PC-9 (cell line): ENCODE data around the gene SPTSSB. TPM values are rescaled to one million over a fixed set of nuclear protein-coding genes. Genes with fewer than 3 reads are reported as not detected.

ENCODE experiments used
- BruUV-seq: library from RNA; stranded (reverse); fragments of 400-500 nt; replicated peaks from 2 replicates; lab custom pipeline; 2021; lab: Mats Ljungman, UMichigan
- CTCF ChIA-PET: fragments of 300-600 bp; sonication (Branson Sonifier 250); formaldehyde crosslinking; loops from one replicate; lab custom pipeline; 2022; ENCODE audit warnings: antibody characterized with exemption; lab: Charles Lee
- POLR2A ChIA-PET: fragments of 300-600 bp; sonication (Branson Sonifier 250); formaldehyde crosslinking; loops from one replicate; lab custom pipeline; 2022; ENCODE audit warnings: antibody characterized with exemption; ENCODE audit not compliant: unreplicated experiment; lab: Charles Lee
- DNase-seq, 2 experiments: peaks; one replicate each; pipeline versions ENCODE4 v3.0.0 to v3.0.0-alpha.2; 2015 to 2022; ENCODE audit warnings: mixed read lengths in 1 of 2
- H2AFZ ChIP-seq: fragments of 200-600 bp; sonication (generic); 2 replicates; pipeline ENCODE4 v1.8.1; 2017; ENCODE audit warnings: antibody characterized with exemption
- H3F3A ChIP-seq: fragments of 200-600 bp; sonication (generic); 2 replicates; pipeline ENCODE4 v1.8.1; 2017; ENCODE audit warnings: antibody characterized with exemption, mild to moderate bottlenecking, low read depth; ENCODE audit not compliant: insufficient read depth
- H3K27ac ChIP-seq: fragments of 200-600 bp; sonication (generic); 2 replicates; pipeline ENCODE4 v1.6.1; 2016; ENCODE audit warnings: mixed run types
- H3K27me3 ChIP-seq: fragments of 200-600 bp; sonication (generic); 2 replicates; pipeline ENCODE4 v1.6.1; 2016; ENCODE audit warnings: low read depth, mixed run types; ENCODE audit not compliant: insufficient read depth
- H3K36me3 ChIP-seq: fragments of 200-600 bp; sonication (generic); 2 replicates; pipeline ENCODE4 v1.6.1; 2016; ENCODE audit warnings: low read depth, mixed run types
- H3K4me1 ChIP-seq: fragments of 200-600 bp; sonication (generic); replicated peaks from 2 replicates; pipeline ENCODE4 v1.6.1; 2016; ENCODE audit warnings: mixed run types; ENCODE audit not compliant: insufficient read depth
- H3K4me2 ChIP-seq: fragments of 200-600 bp; sonication (generic); 2 replicates; pipeline ENCODE4 v1.6.1; 2017; ENCODE audit warnings: mixed run types
- H3K4me3 ChIP-seq: fragments of 200-600 bp; sonication (generic); 2 replicates; pipeline ENCODE4 v1.6.1; 2016; ENCODE audit warnings: mixed run types
- H3K79me2 ChIP-seq: fragments of 200-600 bp; sonication (generic); 2 replicates; pipeline ENCODE4 v1.6.1; 2017; ENCODE audit warnings: low read depth, mixed run types
- H3K9me2 ChIP-seq: fragments of 200-600 bp; sonication (generic); 2 replicates; pipeline ENCODE4 v1.8.1; 2017; ENCODE audit warnings: mild to moderate bottlenecking; ENCODE audit not compliant: insufficient read depth
- H3K9me3 ChIP-seq: fragments of 200-600 bp; sonication (generic); 2 replicates; pipeline ENCODE4 v1.8.1; 2016; ENCODE audit warnings: low read depth; ENCODE audit not compliant: insufficient read depth
- H4K20me1 ChIP-seq: fragments of 200-600 bp; sonication (generic); 2 replicates; pipeline ENCODE4 v1.8.1; 2017; ENCODE audit not compliant: insufficient read depth
- EZH2 ChIP-seq: fragments of 200-600 bp; sonication (generic); IDR thresholded peaks from 2 replicates; pipeline ENCODE4 v1.8.0; 2017; ENCODE audit warnings: antibody characterized with exemption, low read depth
- intact Hi-C: fragments of 100-400 bp; cut with micrococcal nuclease; formaldehyde crosslinking; loops from one replicate; pipeline ENCODE4 v1.10.0; 2022; ENCODE audit not compliant: unreplicated experiment
- total RNA-seq: library from RNA; stranded (reverse); gene quantifications from 2 replicates; pipeline ENCODE4 v1.2.3, GENCODE V29; 2021
- TF ChIP-seq, protein P1 (sequence below): fragments of 200-600 bp; sonication (generic); conservative IDR thresholded peaks from 2 replicates; pipeline ENCODE4 v1.6.1; 2017; ENCODE audit warnings: mixed run types, antibody characterized with exemption, mild to moderate bottlenecking, moderate library complexity

The SPTSSB gene
- total RNA-seq, 1 experiment from 2014 or later = 4.0 TPM

DNA sequence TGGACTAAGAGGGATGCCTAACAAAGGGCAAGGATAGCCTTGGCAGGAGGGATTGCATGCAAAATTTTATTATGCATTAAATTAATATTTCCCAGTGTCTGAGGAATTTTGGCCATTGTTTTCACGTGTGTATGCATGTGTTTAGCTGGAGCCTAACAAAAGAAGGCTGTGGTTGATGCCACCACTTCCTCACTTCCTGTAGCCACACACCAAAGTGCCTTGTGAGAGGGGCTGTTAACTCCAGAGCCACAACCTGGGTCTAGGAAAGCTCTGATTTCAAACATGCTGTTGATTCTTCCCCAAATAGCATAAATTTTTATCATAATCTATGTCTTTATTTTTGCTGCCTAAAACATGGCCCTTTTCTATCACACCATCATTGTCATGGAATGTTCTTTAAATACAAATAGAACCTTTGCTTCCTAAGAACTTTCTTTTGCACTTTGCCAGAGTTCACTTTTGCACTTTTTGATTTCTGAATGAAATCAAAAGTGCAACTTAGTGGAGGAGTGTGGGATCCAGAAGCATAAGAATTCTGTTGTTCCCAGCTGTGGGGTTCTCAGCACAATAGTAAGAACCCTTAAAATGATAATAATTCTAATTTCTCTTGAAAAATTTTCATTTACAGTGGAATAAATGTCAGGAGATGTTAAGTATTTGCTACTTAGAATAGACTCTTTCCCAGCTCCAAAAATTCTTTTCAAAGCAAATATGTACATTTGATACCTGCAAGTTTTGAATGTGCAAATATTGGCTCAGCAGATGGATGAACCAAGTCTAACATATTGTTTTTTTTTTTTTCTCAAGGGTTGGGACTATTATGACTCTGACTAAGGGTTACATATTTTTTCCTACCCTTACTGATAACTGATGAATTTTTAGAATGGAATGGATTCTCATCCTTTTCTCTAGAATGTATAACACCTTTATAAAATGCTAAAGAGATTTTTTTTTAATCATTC, 35.6 kb upstream of the SPTSSB start:
- Histone ChIP-seq H3K27ac (no peak overlapping the region), H3K9me2 (no peaks in the 10 kb centered on the region), H3K9me3 (peaks cover 8% of the 10 kb centered on the region; the same call in 1 of the 2 replicates), H3K4me2 (no peak overlapping the region), H3K79me2 (no peaks in the 10 kb centered on the region), H2AFZ (no peak overlapping the region), H3K4me1 (peaks cover 7% of the 10 kb centered on the region), H3K4me3 (no peak overlapping the region), H3F3A (peaks cover 6% of the 10 kb centered on the region; the same call in 1 of the 2 replicates), H3K36me3 (no peaks in the 10 kb centered on the region), H4K20me1 (no peaks in the 10 kb centered on the region), H3K27me3 (no peaks in the 10 kb centered on the region)
- ChIA-PET CTCF (interaction anchor here (0.6 kb wide), 2 partner anchors 92 to 932 kb away, joined by 3 to 8 read pairs; no protein-coding TSS in a partner anchor), POLR2A (no interaction called here)
- TF ChIP-seq, protein P1, sequence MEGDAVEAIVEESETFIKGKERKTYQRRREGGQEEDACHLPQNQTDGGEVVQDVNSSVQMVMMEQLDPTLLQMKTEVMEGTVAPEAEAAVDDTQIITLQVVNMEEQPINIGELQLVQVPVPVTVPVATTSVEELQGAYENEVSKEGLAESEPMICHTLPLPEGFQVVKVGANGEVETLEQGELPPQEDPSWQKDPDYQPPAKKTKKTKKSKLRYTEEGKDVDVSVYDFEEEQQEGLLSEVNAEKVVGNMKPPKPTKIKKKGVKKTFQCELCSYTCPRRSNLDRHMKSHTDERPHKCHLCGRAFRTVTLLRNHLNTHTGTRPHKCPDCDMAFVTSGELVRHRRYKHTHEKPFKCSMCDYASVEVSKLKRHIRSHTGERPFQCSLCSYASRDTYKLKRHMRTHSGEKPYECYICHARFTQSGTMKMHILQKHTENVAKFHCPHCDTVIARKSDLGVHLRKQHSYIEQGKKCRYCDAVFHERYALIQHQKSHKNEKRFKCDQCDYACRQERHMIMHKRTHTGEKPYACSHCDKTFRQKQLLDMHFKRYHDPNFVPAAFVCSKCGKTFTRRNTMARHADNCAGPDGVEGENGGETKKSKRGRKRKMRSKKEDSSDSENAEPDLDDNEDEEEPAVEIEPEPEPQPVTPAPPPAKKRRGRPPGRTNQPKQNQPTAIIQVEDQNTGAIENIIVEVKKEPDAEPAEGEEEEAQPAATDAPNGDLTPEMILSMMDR = no peak
- no peak for TF ChIP-seq EZH2
- DNase-seq = no peak
- no TSS peak for BruUV-seq
- intact Hi-C loops = loop anchor here (5.0 kb wide), 1 partner anchor 35 kb away; the partner anchor contains the start of gene SPTSSB

DNA sequence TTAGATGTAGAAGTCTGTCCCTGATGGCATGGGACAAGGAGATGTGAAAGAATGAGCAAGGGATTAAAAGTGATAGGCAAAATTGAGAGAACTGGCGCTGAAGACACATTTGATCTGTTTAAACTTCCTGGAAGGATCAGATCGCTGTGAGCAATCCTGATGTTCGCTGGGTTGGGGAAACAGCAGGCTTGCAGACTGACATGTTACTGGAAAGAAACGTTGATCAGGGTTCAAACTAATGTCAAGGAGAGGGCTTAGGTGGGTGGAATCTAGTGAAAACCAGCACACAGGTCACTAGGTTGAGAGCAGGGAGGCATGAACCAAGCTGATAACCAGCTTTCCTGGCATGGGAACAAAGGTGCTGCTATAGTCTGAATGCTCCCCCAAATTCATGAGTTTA, 34.5 kb upstream of the SPTSSB start:
- Histone ChIP-seq H4K20me1 (no peaks in the 10 kb centered on the region), H3K27me3 (no peaks in the 10 kb centered on the region), H2AFZ (no peak overlapping the region), H3K36me3 (no peaks in the 10 kb centered on the region), H3K9me2 (no peaks in the 10 kb centered on the region), H3K4me3 (no peak overlapping the region), H3F3A (no peaks in the 10 kb centered on the region), H3K4me2 (no peak overlapping the region), H3K27ac (no peak overlapping the region), H3K9me3 (peaks cover 8% of the 10 kb centered on the region; the same call in 1 of the 2 replicates), H3K79me2 (no peaks in the 10 kb centered on the region), H3K4me1 (no peaks in the 10 kb centered on the region)
- BruUV-seq = no TSS peak
- no peak for DNase-seq
- ChIA-PET POLR2A (no interaction called here), CTCF (no interaction called here)
- intact Hi-C loops = loop anchor here (5.0 kb wide), 1 partner anchor 34 kb away; the partner anchor contains the start of gene SPTSSB
- no peak for TF ChIP-seq EZH2
- TF ChIP-seq, protein P1 = no peak

DNA sequence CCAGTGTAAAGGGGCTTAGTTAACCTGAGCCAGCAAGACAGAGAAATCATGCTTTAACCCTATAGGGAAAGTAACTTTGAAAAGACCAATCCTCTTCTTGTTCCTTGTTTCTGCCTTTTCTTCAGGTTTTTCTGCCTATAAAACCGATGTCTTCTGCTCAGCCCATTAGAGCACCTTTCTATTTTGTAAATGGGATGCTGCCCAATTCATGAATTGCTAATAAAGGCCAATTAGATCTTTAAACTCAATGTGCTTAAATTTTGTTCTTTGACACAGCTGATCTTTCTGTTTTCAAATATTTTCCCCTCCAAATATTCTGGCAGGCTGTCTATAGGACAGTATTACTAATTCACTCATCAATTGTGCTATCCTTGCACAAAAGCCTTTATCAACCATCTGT, 33.8 kb upstream of the SPTSSB start:
- no peaks in the 10 kb centered on the region for H3K9me2 ChIP-seq
- no peaks in the 10 kb centered on the region for H3K27me3 ChIP-seq
- intact Hi-C loops = loop anchor here (5.0 kb wide), 1 partner anchor 33 kb away; the partner anchor contains the start of gene SPTSSB
- no peak overlapping the region for H3K4me2 ChIP-seq
- no peaks in the 10 kb centered on the region for H4K20me1 ChIP-seq
- H3K4me3 ChIP-seq = no peak overlapping the region
- H3K79me2 ChIP-seq = no peaks in the 10 kb centered on the region
- H3K9me3 ChIP-seq = peaks cover 8% of the 10 kb centered on the region; the same call in 1 of the 2 replicates
- BruUV-seq = no TSS peak
- H2AFZ ChIP-seq = no peak overlapping the region
- no peak for DNase-seq
- H3K4me1 ChIP-seq = no peaks in the 10 kb centered on the region
- TF ChIP-seq, protein P1 = no peak
- TF ChIP-seq EZH2 = no peak
- POLR2A ChIA-PET = no interaction called here
- CTCF ChIA-PET = no interaction called here
- no peak overlapping the region for H3K27ac ChIP-seq
- H3F3A ChIP-seq = no peaks in the 10 kb centered on the region
- no peaks in the 10 kb centered on the region for H3K36me3 ChIP-seq
